GM19238 (cell line): ENCODE measurements around the gene RPL38.
"Not testable (repeated sequence)": the region's sequence is repeated elsewhere in the genome, so short reads cannot be mapped to it uniquely, and the experiment has no call there.

Source experiments
- DNase-seq: peaks from one replicate; pipeline ENCODE4 v3.0.0; 2011; ENCODE audit warnings: low spot score; ENCODE audit not compliant: insufficient read length

The RPL38 gene

DNA sequence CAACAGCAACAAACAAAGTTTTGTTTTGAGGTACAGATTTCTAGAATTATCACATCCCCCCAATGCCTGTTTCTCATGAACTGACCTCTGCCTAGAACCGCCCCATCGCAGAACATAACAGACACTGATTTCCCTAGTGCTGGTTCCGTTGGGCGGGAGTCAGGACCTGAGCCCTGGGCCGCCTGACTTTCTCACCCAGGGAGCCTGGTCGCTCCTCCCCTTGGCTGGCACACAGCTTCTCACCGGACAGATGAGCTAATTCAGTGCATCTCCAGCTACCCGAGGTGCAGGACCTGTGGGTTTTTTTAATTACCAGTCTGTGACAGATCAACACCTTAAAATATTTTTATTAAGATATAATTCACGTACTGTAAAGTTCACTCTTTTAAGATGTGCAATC, 20.1 kb upstream of the RPL38 start:
- no peak for DNase-seq

- no peak for DNase-seq
Observed at GRCh38 chr17:74185571-74186185, 17.8 kb upstream of the RPL38 start.

DNA sequence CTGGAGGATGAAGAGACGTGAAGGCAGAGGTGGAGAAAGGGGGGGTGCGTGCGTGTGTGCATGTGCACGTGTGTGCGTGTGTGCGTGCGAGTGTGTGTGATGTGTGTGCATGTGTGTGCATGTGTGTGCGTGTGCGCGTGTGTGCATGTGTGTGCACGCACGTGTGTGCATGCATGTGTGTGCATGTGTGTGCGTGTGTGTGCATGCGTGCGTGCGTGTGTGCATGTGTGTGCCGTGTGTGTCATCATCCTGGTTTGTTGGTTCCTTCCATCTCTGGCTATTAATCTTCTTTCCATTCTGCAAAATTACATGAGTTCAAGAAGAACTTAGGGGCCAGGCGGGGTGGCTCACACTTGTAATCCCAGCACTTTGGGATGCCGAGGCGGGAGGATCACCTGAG, 17.0 kb upstream of the RPL38 start:
- no peak for DNase-seq

GRCh38 chr17:74187761-74188160, 15.7 kb upstream of the RPL38 start:
- DNase-seq = no peak

DNA sequence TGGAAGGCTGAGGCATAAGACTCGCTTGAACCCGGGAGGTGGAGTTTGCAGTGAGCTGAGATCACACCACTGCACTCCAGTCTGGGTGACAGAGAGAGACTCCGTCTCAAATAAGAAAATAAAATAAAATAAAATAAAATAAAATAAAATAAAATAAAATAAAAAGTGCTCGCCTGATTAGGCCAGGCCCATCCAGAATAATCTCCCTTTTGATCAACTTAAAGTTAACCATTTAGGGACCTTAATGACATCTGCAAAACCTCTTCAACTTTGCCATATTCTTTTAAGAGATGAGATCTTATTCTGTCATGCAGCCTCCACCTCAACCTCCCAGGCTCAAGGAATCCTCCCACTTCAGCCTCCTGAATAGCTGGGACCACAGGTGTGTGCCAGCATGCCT, 14.8 kb upstream of the RPL38 start:
- not testable (repeated sequence) for DNase-seq

DNA sequence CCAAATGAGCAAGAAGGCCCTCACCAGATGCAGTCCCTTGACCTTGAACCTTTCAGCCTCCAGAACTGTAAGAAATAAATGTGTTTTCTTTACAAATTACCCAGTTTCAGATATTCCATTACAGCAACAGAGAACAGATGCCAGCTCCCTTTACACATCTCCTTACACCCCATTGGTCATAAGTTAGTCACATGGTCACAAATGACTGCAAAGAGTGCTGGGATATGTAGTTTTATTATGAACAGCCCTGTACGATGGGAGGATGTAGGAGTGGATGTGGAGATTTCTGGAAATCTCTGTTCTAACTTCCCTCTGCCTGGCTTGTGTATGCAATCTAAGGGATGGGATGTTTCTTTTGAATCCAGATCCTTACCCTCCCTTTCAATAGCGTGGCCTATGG, 13.3 kb upstream of the RPL38 start:
- no peak for DNase-seq

GRCh38 chr17:74190807-74191406, 12.6 kb upstream of the RPL38 start:
- no peak for DNase-seq

- DNase-seq = no peak
Observed at GRCh38 chr17:74192950-74193781, 10.3 kb upstream of the RPL38 start.

- no peak for DNase-seq
Observed at GRCh38 chr17:74194682-74195081, 8.8 kb upstream of the RPL38 start.

DNA sequence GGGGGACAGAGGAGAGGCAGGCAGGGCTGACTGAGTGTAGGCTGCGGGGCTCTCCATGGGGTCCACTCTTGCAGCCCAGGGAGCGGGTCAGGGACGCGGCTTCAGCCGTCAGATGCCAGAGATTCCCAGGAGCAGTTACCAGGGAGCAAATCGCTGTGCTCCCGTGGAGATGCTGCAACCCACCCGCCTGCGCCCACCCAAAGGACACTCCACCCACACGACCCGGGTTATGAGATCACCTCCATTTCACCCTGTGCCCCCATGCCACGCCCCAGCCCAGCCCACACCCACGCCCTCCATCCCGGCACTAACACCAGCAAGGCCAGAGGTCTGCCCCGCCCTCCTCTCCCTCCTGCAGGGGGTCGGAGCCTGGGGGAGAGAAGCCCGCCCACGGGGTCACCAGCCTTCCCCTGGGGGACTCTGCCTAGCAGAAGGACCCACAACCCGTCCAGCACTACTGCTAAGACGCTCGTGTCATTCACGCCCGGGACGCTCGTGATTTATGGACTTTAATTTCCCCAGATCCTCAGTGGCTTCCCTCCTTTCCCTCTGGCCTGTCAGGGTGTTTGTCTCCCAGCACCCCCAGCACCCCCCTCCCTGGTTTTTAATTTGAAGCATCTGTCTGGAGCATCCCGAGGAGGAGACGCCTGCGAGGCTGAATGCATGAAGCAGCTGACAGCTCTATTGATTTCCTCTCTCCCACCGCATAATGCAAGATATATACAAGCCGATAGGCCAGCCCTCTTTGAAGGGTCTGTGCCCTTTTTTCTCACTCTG, 6.7 kb upstream of the RPL38 start:
- DNase-seq = no peak

GRCh38 chr17:74197801-74198200, 5.7 kb upstream of the RPL38 start:
- DNase-seq = no peak

DNA sequence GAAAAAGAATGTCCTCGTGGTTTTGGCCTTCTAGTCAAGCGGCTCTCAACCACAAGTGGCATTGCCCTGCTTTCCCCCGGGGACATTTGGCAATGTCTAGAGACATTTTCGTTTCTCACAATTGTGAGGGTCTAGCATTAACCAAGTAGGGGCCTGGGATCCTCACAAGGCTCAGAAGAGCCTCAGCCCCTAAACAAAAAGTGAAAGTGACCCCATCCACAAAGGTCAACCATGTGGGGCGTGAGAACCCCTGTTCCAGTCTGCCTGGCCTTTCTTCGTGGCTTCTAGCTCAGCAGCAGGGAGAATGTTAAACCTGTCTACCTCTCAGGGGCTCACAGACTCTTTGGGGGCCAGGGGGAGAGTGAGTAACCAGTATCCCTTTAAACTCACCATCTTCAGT, 4.8 kb upstream of the RPL38 start:
- DNase-seq = no peak

DNA sequence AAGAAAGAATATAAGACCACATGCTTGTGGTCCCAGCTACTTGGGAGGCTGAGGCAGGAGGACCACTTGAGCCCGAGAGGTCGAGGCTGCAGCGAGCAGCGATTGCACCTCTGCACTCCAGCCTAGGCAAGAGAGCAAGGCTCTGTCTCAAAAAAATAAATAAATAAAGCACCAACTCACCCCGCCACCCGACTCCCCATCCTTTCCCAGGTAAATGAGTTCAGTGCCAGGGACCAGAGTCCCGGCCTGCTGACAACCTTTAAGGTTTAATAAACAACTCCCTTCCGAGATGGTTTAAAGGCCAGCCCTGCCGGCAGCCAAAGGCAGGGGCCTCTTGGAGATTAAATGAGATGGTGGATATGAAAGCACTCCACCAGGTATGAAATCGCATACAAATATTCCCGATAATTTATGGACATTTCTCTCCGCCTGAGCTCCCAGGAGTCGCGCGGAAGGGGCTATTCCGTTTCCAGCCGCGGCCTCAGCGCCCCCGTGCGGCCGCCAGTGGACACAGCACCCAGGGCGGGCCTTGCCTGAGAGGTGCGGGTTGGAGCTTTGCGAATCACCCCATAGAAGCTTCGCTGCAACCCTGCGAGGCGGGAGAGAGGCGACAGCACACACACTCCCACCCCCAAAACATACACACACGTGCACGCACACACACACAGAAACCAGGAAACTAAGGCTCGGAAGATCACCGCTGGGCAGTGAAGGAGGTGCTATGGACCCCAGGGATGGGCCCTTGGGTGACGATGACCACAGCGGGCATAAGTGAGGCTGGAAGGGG, 4.0 kb upstream of the RPL38 start:
- peak; percentile 53 for DNase-seq

- no peak for DNase-seq
Observed at GRCh38 chr17:74200112-74200511, 3.4 kb upstream of the RPL38 start.

GRCh38 chr17:74201250-74201649, 2.2 kb upstream of the RPL38 start:
- no peak for DNase-seq

GRCh38 chr17:74201948-74202347, 1.5 kb upstream of the RPL38 start:
- DNase-seq = no peak

DNA sequence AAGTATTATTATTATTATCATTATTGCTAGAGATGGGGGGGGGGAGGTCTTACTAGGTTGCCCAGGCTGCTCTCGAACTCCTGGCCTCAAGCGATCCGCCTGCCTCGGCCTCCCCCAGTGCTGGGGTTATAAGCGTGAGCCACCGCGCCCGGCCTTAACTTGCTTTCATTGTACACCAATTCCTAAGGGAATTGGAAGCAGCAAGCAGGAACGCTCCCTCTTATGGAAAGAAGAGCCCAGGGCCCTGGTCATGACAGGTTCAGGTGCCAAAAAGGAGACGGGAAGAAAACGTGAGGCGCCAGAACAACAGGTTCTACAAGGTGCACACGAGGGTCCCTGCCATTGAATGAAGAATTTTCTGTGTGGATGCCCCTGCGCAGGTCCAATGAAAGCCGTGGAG, 540 bp upstream of the RPL38 start:
- DNase-seq = no peak

DNA sequence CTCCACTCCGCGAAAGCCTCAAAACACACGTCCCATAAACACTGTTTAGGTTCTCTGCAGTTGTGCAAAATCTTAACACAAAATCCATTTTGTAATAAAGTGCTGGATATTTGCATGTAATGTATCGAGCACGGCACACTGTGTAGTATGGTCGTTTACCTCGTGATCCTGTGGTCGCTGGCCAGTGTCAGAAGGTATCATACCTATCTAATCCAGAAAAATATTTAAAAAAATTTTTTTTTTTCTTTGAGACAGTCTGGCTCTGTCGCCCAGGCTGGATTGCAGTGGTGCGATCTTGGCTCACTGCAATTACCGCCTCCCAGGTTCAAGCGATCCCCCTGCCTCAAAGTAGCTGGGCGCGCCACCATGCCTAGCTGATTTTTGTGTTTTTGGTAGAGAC, 996 bp downstream of the RPL38 start:
- DNase-seq = no peak

DNA sequence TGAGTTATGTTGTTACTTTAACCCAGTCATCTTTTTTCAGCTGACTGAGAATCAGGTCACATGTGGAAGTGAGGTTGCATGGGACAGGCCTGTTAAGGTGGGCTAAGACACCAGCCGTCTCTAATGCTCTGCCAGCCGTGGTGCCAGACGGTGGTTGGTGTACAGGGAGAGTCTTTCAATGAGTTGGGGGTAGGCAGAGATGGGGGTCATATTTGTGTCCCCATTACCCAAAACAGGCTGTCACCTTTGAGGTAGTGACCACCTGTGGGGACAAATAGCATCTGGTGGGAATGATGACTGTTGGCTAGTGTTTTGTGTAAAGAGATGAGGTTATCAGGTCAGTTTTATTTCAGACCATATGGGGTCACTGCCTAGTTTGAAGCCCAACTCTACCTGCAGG, 1.8 kb downstream of the RPL38 start:
- no peak for DNase-seq

DNA sequence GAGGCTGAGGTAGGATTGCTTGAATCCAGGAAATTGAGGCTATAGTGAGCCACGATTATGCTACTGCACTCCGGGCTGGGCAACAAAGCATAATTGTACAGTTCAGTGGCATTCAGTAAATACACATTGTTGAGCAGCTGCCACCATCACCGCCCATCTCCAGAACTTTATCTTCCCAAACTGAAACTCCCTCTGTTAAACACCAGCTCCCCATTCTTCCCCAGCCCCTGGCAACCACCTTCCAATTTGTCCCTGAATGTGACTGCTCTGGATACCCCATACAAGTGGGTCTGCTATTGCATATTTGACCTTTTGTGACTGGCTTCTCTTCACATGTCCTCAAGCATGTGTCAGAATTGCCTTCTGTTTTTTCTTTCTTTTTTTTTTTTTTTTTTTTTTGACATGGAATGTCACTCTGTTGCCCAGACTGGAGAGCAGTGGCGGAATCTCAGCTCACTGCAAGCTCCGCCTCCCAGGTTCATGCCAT, 2.9 kb downstream of the RPL38 start:
- DNase-seq = no peak
